Measurements from ENCODE around the gene TOM1.

The TOM1 gene

GRCh38 chr22:35299673-35300499 is at the start of gene TOM1:
Gene TOM1 (plus strand): TSS chr22:35299894. CDS start chr22:35299929, 35 bp downstream.
- peak; percentile 97 to 98 for DNase-seq

GRCh38 chr22:35250156-35250555 is 49.5 kb upstream of the TOM1 start:
- no peak for DNase-seq

GRCh38 chr22:35253946-35254345 is 45.7 kb upstream of the TOM1 start:
- DNase-seq, result no peak

DNA sequence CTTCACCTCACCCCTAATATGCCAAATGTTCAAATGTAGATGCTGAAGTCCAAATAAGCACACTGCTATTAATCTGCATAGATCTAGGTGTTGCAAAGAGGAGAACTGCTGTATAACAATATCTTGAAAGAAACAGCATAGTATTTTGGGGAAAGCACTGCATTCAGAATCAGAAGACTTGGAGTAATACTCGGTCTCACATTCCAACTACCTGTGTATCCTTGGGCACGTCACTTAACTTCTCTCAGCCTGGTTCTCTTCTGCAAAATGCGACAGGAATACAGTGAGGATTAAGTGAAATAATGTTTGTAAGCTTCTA is 42.7 kb upstream of the TOM1 start:
- no peak for DNase-seq

DNA sequence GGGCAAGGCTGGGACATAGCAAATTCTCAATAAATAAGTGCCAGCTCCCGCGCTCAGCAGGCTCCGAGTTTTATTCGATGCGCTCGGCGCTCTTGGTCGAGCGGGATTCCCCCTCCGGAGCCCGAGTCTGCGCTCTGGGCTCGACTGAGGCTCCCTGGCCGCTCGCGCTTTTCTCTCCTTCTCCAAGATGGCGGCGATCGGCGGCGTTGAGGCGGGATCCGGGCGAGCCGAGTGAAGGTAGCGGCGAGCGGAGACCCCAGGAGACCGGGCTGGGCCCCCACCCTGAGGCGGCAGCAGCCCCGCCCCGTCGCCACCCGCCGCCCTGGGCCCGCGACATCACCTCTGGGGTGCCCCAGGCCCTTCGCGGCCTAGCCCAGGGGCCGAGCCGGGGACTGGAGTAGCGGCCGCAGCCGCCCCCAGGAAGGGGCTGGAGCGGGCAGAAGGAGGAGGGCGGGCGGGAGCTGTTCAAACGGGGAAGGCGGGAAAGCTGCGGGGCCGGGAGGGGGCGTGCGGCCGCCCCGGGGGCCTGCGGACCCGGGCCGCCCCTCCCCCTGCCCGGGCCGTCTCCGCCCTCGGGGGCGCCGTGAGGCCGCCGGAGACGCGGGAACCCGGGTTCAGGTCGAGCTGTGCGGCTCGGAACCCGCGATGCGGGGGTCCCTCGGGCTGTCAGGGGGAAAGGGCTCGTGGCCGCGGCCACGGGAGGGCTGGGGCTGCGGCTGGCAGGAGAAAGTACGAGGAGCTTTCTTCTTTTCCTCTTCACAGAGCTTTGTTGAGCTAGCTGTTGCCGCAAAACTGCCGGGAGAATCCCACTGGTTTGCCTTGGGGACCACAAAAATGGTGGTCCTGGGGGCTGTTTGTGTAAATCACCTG is 42.1 kb upstream of the TOM1 start, which contains the start of gene HMGXB4:
Gene HMGXB4 (plus strand): TSS at position 173 of the 870 bp plus-strand sequence. CDS start 4,898 bp downstream, outside the sequence.
- peak; percentile 87 to 88 for DNase-seq

- DNase-seq, result no peak
Measured at GRCh38 chr22:35258191-35258988, 41.3 kb upstream of the TOM1 start.

GRCh38 chr22:35264986-35265385 is 34.7 kb upstream of the TOM1 start:
- DNase-seq, result no peak

DNA sequence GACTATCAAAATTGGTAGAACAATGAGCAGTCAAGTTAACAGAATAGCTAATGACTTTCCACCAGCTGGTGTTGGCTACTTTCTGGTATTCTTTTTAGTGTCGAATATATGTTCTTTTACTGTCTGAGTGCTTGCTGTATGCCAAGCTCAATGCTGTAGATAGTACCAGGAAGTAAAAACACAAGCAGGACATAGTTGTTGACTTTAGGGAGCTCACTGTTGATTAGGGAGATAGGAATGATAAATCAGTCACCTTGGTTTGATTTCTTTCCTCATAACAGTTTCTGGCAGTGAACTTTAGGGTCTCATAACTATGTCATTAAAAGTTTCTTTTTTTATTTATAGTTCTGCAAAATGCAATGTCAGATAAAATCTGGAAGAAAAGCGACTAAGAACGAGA is 33.4 kb upstream of the TOM1 start:
- no peak for DNase-seq

GRCh38 chr22:35269630-35270029 is 30.1 kb upstream of the TOM1 start:
- DNase-seq, result no peak

- no peak for DNase-seq
Measured at GRCh38 chr22:35274154-35274871, 25.4 kb upstream of the TOM1 start.

DNA sequence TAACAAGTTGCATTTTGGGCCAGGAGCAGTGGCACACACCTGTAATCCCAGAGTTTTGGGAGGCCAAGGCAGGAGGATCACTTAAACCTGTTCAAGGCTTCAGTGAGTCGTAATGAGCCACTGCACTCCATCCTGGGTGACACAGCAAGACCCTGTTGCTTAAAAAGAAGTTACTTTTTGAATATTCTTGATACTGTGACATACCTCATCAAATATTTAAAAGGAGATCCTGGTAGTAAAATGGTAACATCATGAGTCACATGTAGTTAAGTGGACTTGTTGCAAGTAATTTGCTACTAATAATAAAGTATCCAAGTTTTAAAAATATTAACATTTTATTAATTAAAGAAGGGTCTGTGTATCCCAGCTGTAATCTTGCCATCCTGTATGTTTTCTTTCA is 24.1 kb upstream of the TOM1 start:
- no peak for DNase-seq

GRCh38 chr22:35276019-35276418 is 23.7 kb upstream of the TOM1 start:
- no peak for DNase-seq

DNA sequence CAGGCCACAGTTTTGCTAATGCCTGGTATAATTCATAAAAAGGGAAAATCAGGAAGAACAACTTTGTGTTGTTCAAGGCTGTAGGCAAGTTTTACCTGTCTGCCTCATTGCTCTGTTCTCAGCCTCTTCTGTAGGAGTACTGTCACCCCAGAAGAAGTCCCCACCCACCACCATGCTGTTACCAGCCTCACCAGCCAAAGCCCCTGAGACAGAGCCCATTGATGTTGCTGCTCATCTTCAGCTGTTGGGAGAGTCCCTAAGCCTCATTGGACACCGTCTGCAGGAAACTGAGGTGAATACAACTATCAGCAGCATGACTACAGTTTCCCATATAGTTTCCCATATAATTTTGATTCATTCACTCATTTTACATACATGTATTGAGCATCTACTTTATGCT is 11.6 kb upstream of the TOM1 start:
- no peak for DNase-seq

DNA sequence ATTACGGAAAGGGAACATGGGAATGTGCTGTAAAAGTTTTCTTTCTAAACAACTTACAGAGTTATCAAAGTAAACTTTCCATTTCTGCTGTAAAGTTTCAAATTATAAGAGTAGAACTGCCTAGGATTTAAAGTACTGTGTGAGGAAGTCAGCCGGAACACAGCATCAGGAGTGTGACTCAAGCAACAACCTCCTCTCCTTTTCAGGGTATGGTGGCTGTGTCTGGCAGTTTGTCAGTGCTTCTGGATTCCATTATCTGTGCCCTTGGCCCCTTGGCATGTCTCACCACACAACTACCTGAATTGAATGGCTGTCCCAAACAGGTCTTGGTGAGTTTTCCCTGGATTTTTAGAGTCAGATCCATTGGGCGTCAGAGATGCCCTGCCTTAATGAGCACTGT is 6.9 kb upstream of the TOM1 start:
- DNase-seq, result no peak

DNA sequence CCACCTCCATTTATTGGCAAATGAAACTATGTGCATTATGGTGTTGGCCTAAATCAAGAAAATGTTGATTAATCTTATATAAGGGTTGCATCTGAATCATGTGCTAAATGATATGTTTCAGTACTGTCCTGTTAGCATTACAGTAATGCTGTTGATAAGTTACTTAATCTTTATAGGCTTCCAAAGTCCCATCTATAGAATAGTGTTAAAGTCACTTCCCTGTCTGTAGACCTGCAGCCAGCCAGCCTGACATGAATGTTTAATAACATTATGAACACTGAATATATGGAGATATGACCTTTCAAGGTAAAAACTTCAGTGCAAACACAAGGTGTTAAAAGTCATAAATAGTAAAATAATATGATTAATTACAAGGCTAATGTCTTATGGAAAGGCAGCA is 3.6 kb upstream of the TOM1 start:
- DNase-seq, result no peak

DNA sequence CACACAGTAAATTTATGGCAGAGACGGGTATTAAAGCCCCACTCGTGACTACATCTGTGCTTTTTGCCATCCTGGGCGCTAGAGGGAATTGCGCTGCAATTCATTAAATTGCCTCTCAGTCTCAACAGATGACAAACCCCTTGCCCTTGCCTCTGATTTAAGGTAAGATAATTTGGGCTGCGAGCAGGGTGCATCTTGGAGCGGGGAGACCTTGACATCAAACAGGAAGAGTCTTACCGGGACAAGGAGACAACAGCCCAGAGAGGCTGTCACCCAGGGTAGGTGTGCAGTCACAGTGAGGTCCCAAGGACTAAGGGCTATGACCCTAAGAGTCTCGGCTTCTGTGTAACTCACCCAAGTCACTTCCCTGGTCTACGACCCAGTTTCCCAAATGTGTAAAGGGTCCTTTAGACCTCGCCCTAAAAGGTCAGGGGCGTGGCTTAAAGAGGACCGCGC is 449 bp upstream of the TOM1 start:
- DNase-seq, result no peak

DNA sequence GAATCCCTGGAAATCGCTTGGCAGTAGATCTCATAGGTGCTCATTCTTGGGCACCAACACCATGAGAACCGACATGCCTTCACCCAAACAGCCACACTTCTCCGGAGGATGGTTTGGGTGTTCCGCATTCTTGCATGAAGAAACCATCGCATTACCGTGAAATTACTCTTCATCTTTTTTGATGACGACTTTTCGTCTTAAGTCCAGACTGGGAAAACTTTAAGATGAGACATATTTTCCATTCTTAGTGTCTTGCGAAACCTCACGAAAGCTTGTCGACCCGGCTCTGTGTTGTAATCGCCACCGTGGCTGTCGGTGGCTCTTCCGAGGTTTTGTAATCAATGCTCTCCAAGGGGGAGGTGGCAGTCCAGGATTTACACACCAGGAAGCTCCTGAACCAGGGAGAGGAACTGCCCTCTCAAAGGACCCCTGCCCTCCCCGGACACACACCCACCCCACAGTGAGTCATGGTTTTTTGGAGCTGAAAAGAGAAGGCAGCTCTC is 1.7 kb downstream of the TOM1 start:
- DNase-seq, result peak in 1 of 2 donors; percentile 19

GRCh38 chr22:35303029-35303624 is 3.4 kb downstream of the TOM1 start:
- DNase-seq, result no peak

- no peak for DNase-seq
Measured at GRCh38 chr22:35305525-35306070, 5.9 kb downstream of the TOM1 start.

DNA sequence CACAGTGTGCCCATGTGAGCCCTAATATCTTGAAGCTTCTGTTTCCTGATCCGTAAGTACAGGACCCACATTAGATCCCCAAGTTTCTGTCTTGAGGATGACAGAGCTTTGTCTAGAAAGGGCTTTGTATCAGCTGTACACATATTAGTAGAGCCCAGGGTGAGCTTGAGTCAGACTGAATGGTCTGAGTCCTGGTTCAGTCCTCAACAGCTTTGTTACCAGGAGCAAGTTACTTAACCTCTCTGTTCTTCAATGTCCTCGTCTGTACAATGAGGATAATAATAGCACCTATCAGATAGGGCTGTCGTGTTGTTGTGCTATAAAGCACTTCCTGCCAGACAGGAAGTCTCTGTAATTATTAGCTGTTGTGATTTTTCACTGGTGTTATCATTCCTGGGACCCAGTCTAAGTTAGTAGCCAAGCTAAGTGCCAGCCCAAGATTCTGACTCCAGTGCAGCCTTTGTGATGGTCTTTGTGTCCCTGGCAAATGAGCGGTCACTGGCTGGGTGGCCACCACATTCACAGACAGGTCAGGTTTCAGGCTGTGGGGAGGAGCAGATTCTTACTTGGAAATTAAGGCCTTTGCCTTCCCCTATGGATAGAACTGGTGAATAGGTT is 6.8 kb downstream of the TOM1 start:
- DNase-seq, result no peak

GRCh38 chr22:35307372-35307771 is 7.7 kb downstream of the TOM1 start:
- no peak for DNase-seq

Measured in stimulated activated CD4-positive, alpha-beta T cell treated with anti-CD3 and anti-CD28 coated beads, Interleukin-2, amount 100 ng/mL, for 24 hours (primary cell).